ENCODE results near the gene PBX4. TPM values are rescaled to one million over a fixed set of nuclear protein-coding genes. Genes with fewer than 3 reads are reported as not detected.

PBX4 gene
- total RNA-seq, 4 donors from 2014 or later = 22.5 to 62.4 (median 38.4) TPM

GRCh38 chr19:19661675-19662251 is 43.3 kb upstream of the PBX4 start:
- intact Hi-C loops (cut with DNase I) = no loop called here
- Histone ChIP-seq H3K9me3 (no peaks in the 10 kb centered on the region), H3K27ac (no peak overlapping the region), H3K4me1 (peaks cover 17% of the 10 kb centered on the region in 2 donors), H3K27me3 (no peaks in the 10 kb centered on the region), H3K36me3 (peaks cover 19 to 26% of the 10 kb centered on the region in 2 donors), H3K4me3 (replicated peaks in 1 of 3) (no peak overlapping the region)
- TF ChIP-seq CTCF (IDR thresholded peaks at IDR 0.05) (no peak), POLR2A (IDR thresholded peaks at IDR 0.05) (no peak)
- 62 to 65% methylated on average over 18 of the region's 18 CpGs for WGBS, 2 donors
- no peak for DNase-seq

- no peaks in the 10 kb centered on the region for H3K9me3 ChIP-seq
- H3K27me3 ChIP-seq = no peaks in the 10 kb centered on the region
- peaks cover 17% of the 10 kb centered on the region in 2 donors for H3K4me1 ChIP-seq
- peaks cover 25 to 32% of the 10 kb centered on the region in 2 donors for H3K36me3 ChIP-seq
- intact Hi-C loops (cut with DNase I) = no loop called here
- H3K27ac ChIP-seq = no peak overlapping the region
- TF ChIP-seq CTCF (IDR thresholded peaks at IDR 0.05) (no peak), POLR2A (IDR thresholded peaks at IDR 0.05) (no peak)
- H3K4me3 ChIP-seq (replicated peaks in 1 of 3) = no peak overlapping the region
- DNase-seq = no peak
- WGBS, 2 donors = 87 to 90% methylated on average over 10 of the region's 10 CpGs
These were observed 42.7 kb upstream of the PBX4 start for GRCh38 chr19:19661141-19661674.

- no peak for DNase-seq
- Histone ChIP-seq H3K4me1 (peaks cover 17% of the 10 kb centered on the region in 2 donors), H3K27me3 (no peaks in the 10 kb centered on the region), H3K9me3 (no peaks in the 10 kb centered on the region), H3K4me3 (replicated peaks in 1 of 3) (no peak overlapping the region), H3K27ac (no peak overlapping the region), H3K36me3 (peaks cover 40 to 47% of the 10 kb centered on the region in 2 donors)
- 92% methylated on average over 12 to 17 of the region's 17 CpGs for WGBS, 2 donors
- TF ChIP-seq POLR2A (IDR thresholded peaks at IDR 0.05) (no peak), CTCF (IDR thresholded peaks at IDR 0.05) (no peak)
- intact Hi-C loops (cut with DNase I) = no loop called here
These were observed 41.3 kb upstream of the PBX4 start for GRCh38 chr19:19659646-19660245.

- intact Hi-C loops (cut with DNase I) = no loop called here
- H3K4me3 ChIP-seq (replicated peaks in 1 of 3) = no peak overlapping the region
- no peak for DNase-seq
- no peak overlapping the region for H3K27ac ChIP-seq
- H3K4me1 ChIP-seq = peaks cover 10 to 11% of the 10 kb centered on the region in 2 donors
- H3K27me3 ChIP-seq = no peaks in the 10 kb centered on the region
- peaks cover 63 to 70% of the 10 kb centered on the region in 2 donors for H3K36me3 ChIP-seq
- H3K9me3 ChIP-seq = no peaks in the 10 kb centered on the region
- no peak for TF ChIP-seq CTCF (IDR thresholded peaks at IDR 0.05)
- TF ChIP-seq POLR2A (IDR thresholded peaks at IDR 0.05) = no peak
- WGBS, 2 donors = 69 to 85% methylated on average over 6 to 10 of the region's 10 CpGs
These were observed 38.9 kb upstream of the PBX4 start for GRCh38 chr19:19657397-19657783.
